HEK293 (cell line): ENCODE data around the gene TMEM164.
A peak's percentile ranks its signal among the peaks of the same experiment; 100 is the strongest.

Source experiments
- CTCF ChIA-PET: fragments of 350-600 bp; formaldehyde crosslinking; extraction: SDS; loops from one replicate; lab custom pipeline; 2021; ENCODE audit warnings: antibody characterized with exemption; lab: Yijun Ruan, JAX
- POLR2A ChIA-PET: fragments of 300-600 bp; formaldehyde crosslinking; extraction: SDS; loops from one replicate; lab custom pipeline; 2020; ENCODE audit warnings: antibody characterized with exemption, inconsistent platforms; lab: Yijun Ruan, JAX
- H3K27ac ChIP-seq: fragments of 200-500 bp; sonication (Bioruptor generic); 2 replicates; pipeline ENCODE4 v1.5.1; 2014; ENCODE audit warnings: low read depth, low read length, control low read depth, inconsistent platforms; ENCODE audit errors: extremely low read depth
- H3K36me3 ChIP-seq, 2 experiments: fragments of 200-500 bp in 1 of 2; sonication (Bioruptor generic) in 1 of 2; 1 replicate in 1 of 2; 2 replicates in 1 of 2; pipeline ENCODE4 v1.5.1; 2014 to 2017; ENCODE audit warnings: inconsistent platforms in 2 of 2, low read length in 2 of 2; ENCODE audit not compliant: control insufficient read depth in 2 of 2, insufficient read depth in 1 of 2
- H3K4me1 ChIP-seq: fragments of 200-500 bp; sonication (Bioruptor generic); 2 replicates; pipeline ENCODE4 v1.5.1; 2014; ENCODE audit warnings: mild to moderate bottlenecking, low read length, inconsistent platforms; ENCODE audit not compliant: control insufficient read depth, insufficient read depth
- H3K4me3 ChIP-seq: 2 replicates; pipeline ENCODE4 v1.5.1; 2011; ENCODE audit warnings: low read depth, mild to moderate bottlenecking, control low read depth, low read length, moderate library complexity
- H3K9me3 ChIP-seq: fragments of 200-500 bp; sonication (Bioruptor generic); 2 replicates; pipeline ENCODE4 v1.5.1; 2014; ENCODE audit warnings: low read depth, low read length, inconsistent platforms; ENCODE audit not compliant: control insufficient read depth, insufficient read depth
- GFI1B ChIP-seq: fragments of 450-650 bp; formaldehyde crosslinking; IDR thresholded peaks from 2 replicates; pipeline ENCODE4 v1.5.1; 2016; ENCODE audit warnings: missing biosample characterization, missing genetic modification characterization
- HOXC10 ChIP-seq: sonication (generic); formaldehyde crosslinking; IDR thresholded peaks from 2 replicates; pipeline ENCODE4 v1.8.1; 2023; ENCODE audit warnings: mild to moderate bottlenecking, missing genetic modification reagents
- ZBTB17 ChIP-seq: fragments of 450-650 bp; formaldehyde crosslinking; IDR thresholded peaks from 2 replicates; pipeline ENCODE4 v1.5.1; 2016; ENCODE audit warnings: missing biosample characterization, missing genetic modification characterization
- ZNF10 ChIP-seq: fragments of 450-650 bp; formaldehyde crosslinking; IDR thresholded peaks from 2 replicates; pipeline ENCODE4 v1.5.1; 2017; ENCODE audit warnings: missing biosample characterization, missing genetic modification characterization
- ZNF175 ChIP-seq: fragments of 450-650 bp; formaldehyde crosslinking; IDR thresholded peaks from 2 replicates; pipeline ENCODE4 v1.5.1; 2016; ENCODE audit warnings: missing biosample characterization, missing genetic modification characterization
- ZNF239 ChIP-seq: fragments of 450-650 bp; formaldehyde crosslinking; IDR thresholded peaks from 2 replicates; pipeline ENCODE4 v1.5.1; 2016; ENCODE audit warnings: missing biosample characterization, missing genetic modification characterization
- ZNF274 ChIP-seq, 2 experiments: fragments of 200-500 bp in 1 of 2; fragments of 450-650 bp in 1 of 2; sonication (Bioruptor generic) in 1 of 2; formaldehyde crosslinking in 1 of 2; IDR thresholded peaks; 2 replicates each; pipeline versions ENCODE4 v1.5.1 to v1.6.1; 2014 to 2016; ENCODE audit warnings: borderline replicate concordance in 1 of 2, inconsistent platforms in 1 of 2, low read length in 1 of 2, missing biosample characterization in 1 of 2, missing genetic modification characterization in 1 of 2
- ZNF37A ChIP-seq: fragments of 450-650 bp; IDR thresholded peaks from 2 replicates; pipeline ENCODE4 v1.5.1; 2018; ENCODE audit warnings: missing biosample characterization, missing genetic modification characterization
- ZNF404 ChIP-seq: fragments of 450-650 bp; formaldehyde crosslinking; IDR thresholded peaks from 2 replicates; pipeline ENCODE4 v1.5.1; 2017; ENCODE audit warnings: missing biosample characterization, missing genetic modification characterization
- ZSCAN16 ChIP-seq: fragments of 450-650 bp; formaldehyde crosslinking; IDR thresholded peaks from 2 replicates; pipeline ENCODE4 v1.5.1; 2016; ENCODE audit warnings: missing biosample characterization, missing genetic modification characterization
- ZXDB ChIP-seq: fragments of 450-650 bp; formaldehyde crosslinking; IDR thresholded peaks from 2 replicates; pipeline ENCODE4 v1.5.1; 2016; ENCODE audit warnings: missing biosample characterization, missing genetic modification characterization
- TF ChIP-seq, protein P1 (sequence below): fragments of 450-650 bp; IDR thresholded peaks from 2 replicates; pipeline ENCODE4 v1.5.1; 2018; ENCODE audit warnings: missing biosample characterization, mild to moderate bottlenecking, missing genetic modification characterization
- TF ChIP-seq, protein P2 (sequence below): fragments of 450-650 bp; formaldehyde crosslinking; IDR thresholded peaks from 2 replicates; pipeline ENCODE4 v1.5.1; 2017; ENCODE audit warnings: missing biosample characterization, missing genetic modification characterization
- TF ChIP-seq, protein P3 (sequence below): fragments of 450-650 bp; formaldehyde crosslinking; IDR thresholded peaks from 2 replicates; pipeline ENCODE4 v1.5.1; 2016; ENCODE audit warnings: missing biosample characterization, missing genetic modification characterization

TMEM164 gene

DNA sequence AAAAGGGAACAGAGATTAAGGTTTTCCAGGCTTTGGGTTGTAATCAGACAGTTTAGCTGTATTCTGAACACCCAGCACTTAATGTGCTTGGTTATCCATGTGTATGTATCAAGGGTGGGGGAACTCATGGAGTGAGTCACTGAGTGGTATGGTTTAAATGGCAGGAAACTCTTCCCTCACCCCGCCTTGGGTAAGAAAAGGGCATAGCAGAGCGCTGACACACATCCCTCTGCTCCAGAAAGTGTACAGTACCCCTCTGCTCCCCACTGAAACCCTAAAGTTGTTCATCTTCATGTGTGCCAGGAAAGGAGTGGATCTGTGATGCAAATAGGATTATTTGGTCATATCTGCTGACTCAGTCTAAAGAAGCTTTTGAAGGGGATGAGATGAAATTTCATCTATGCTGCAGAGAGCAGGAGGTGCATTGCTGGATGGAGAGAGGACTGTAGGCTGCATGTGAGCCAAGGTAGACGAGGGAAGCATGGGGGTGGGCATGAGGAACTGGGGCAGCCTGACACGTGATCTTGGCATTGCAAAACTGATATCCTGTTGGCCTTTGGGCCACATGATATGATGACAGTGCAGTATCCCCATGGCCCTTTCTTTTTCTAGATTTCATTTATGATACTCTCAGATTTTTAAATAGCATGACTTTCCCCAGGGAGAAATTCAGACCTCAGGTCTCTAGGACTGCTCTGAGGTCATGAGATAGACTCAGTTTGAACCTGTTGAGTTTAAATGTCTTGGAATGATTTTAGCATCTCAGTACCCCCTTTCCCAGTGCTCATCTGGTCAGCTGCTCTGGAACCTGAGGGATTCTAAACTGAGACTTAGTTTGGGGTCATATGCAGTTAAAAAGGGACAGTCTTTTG is 84.8 kb downstream of the TMEM164 start:
- POLR2A ChIA-PET = interaction anchor here (0.6 kb wide), 1 partner anchor 229 kb away, joined by 3 read pairs; no protein-coding TSS in a partner anchor
- TF ChIP-seq ZSCAN16 (peak; percentile 83; the same call in 1 of the 2 replicates), ZNF175 (tag by site-specific recombination) (no peak), HOXC10 (CRISPR knock-in tag) (no peak), GFI1B (tag by site-specific recombination) (no peak)
- TF ChIP-seq, protein P1, sequence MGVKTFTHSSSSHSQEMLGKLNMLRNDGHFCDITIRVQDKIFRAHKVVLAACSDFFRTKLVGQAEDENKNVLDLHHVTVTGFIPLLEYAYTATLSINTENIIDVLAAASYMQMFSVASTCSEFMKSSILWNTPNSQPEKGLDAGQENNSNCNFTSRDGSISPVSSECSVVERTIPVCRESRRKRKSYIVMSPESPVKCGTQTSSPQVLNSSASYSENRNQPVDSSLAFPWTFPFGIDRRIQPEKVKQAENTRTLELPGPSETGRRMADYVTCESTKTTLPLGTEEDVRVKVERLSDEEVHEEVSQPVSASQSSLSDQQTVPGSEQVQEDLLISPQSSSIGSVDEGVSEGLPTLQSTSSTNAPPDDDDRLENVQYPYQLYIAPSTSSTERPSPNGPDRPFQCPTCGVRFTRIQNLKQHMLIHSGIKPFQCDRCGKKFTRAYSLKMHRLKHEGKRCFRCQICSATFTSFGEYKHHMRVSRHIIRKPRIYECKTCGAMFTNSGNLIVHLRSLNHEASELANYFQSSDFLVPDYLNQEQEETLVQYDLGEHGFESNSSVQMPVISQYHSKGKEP (tag by site-specific recombination) = no peak
- TF ChIP-seq, all 188 proteins: peak for 1
- Histone ChIP-seq H3K4me1 (0 out of 2 replicates have a peak, but pooled peaks cover 2% of the 10 kb centered on the region), H3K9me3 (no peaks in the 10 kb centered on the region), H3K36me3 (no peaks in the 10 kb centered on the region), H3K27ac (no peak overlapping the region), H3K4me3 (no peak overlapping the region)
- CTCF ChIA-PET = interaction anchor here (0.6 to 0.8 kb wide), 2 partner anchors 19 to 237 kb away, joined by 3 read pairs; no protein-coding TSS in a partner anchor

DNA sequence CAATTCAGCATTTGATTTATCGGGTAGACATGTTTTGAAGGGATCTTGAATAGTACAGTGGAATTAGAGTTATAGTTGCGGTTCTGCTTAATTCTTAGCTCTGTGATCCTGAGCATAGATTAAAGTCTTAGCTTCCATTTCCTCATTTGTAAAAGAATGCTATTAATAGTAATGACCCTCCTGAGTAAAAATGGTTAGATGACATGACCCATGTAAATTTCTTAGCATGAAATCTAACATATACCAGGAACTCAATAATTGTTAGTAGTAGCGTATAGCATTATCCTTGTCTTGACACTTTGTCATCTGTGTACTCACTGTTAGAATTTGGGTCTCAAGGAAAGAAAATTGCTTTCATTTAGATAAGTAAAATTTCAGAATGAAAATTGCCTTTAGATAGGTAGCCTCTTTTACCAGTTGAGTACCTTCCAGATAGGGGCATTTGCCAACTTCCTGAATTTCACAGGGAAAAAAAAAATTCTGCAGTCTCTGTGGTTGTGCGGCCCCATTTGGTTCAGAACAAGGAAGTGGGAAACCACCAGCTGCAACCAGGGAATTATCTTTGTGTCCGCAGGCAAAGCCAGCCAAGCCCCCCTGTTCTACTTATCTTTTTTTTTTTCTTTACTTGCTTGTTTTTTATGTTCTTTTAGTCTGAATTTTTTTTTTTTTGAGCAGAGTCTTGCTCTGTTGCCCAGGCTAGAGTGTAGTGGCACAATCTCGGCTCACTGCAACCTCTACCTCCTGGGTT is 86.9 kb downstream of the TMEM164 start:
- POLR2A ChIA-PET = no interaction called here
- H3K27ac ChIP-seq = no peak overlapping the region
- TF ChIP-seq ZNF239 (tag by site-specific recombination) (no peak), ZNF37A (tag by site-specific recombination) (no peak), ZNF10 (no peak)
- TF ChIP-seq, protein P2, sequence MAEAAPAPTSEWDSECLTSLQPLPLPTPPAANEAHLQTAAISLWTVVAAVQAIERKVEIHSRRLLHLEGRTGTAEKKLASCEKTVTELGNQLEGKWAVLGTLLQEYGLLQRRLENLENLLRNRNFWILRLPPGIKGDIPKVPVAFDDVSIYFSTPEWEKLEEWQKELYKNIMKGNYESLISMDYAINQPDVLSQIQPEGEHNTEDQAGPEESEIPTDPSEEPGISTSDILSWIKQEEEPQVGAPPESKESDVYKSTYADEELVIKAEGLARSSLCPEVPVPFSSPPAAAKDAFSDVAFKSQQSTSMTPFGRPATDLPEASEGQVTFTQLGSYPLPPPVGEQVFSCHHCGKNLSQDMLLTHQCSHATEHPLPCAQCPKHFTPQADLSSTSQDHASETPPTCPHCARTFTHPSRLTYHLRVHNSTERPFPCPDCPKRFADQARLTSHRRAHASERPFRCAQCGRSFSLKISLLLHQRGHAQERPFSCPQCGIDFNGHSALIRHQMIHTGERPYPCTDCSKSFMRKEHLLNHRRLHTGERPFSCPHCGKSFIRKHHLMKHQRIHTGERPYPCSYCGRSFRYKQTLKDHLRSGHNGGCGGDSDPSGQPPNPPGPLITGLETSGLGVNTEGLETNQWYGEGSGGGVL (tag by site-specific recombination) = no peak
- no peak overlapping the region for H3K4me3 ChIP-seq
- CTCF ChIA-PET = interaction anchor here (0.6 to 0.7 kb wide), 4 partner anchors 167 to 1100 kb away, joined by 3 to 6 read pairs (median 3); no protein-coding TSS in a partner anchor
- H3K4me1 ChIP-seq = 0 out of 2 replicates have a peak, but pooled peaks cover 2% of the 10 kb centered on the region
- H3K36me3 ChIP-seq = no peaks in the 10 kb centered on the region
- H3K9me3 ChIP-seq = no peaks in the 10 kb centered on the region

DNA sequence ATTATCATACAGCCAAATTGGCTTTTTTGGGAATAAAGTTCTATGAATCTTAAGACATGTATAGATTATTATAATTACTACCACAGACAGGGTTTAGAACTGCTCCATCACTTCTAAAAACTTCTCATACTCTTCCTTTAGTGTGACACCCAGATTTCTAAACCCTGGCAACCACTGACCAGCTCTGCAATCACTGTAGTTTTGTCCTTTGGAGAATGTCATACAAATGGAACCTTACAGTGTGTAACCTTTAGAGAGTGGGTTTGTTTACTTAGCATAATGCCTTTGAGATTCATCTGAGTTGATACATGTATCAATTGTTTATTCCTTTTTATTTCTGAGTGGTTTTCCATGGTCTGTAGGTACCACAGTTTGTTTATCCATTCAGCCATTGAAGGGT is 95.0 kb downstream of the TMEM164 start:
- POLR2A ChIA-PET = no interaction called here
- no peak overlapping the region for H3K4me3 ChIP-seq
- H3K9me3 ChIP-seq = no peaks in the 10 kb centered on the region
- H3K36me3 ChIP-seq = no peaks in the 10 kb centered on the region
- CTCF ChIA-PET = interaction anchor here (0.6 to 0.9 kb wide), 4 partner anchors 48 to 430 kb away, joined by 3 to 5 read pairs (median 3); no protein-coding TSS in a partner anchor
- no peaks in the 10 kb centered on the region for H3K4me1 ChIP-seq
- no peak overlapping the region for H3K27ac ChIP-seq
- TF ChIP-seq ZXDB (tag by site-specific recombination) (no peak), ZBTB17 (tag by site-specific recombination) (no peak), ZNF274 (IDR thresholded peaks at IDR 0.05; ENCODE audit: low read length) (no peak), ZNF274 (tag by site-specific recombination; IDR thresholded peaks at IDR 0.05; ENCODE audit: borderline replicate concordance) (no peak), ZNF404 (tag by site-specific recombination) (no peak)
- TF ChIP-seq, protein P3, sequence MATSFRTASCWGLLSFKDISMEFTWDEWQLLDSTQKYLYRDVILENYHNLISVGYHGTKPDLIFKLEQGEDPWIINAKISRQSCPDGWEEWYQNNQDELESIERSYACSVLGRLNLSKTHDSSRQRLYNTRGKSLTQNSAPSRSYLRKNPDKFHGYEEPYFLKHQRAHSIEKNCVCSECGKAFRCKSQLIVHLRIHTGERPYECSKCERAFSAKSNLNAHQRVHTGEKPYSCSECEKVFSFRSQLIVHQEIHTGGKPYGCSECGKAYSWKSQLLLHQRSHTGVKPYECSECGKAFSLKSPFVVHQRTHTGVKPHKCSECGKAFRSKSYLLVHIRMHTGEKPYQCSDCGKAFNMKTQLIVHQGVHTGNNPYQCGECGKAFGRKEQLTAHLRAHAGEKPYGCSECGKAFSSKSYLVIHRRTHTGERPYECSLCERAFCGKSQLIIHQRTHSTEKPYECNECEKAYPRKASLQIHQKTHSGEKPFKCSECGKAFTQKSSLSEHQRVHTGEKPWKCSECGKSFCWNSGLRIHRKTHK (tag by site-specific recombination) = no peak
